Erythroblast (primary cell): ENCODE data around the gene TFAP2E.
A peak's percentile ranks its signal among the peaks of the same experiment; 100 is the strongest.

Experiments
- DNase-seq, 2 experiments: peaks; one replicate each; lab custom pipeline; 2025; lab: John Stamatoyannopoulos, UW
- GATA1 ChIP-seq: IDR thresholded peaks from 2 replicates; pipeline ENCODE4 v1.6.1; 2011; ENCODE audit warnings: low read depth, mild to moderate bottlenecking, control low read depth, low read length, moderate library complexity
- POLR2A ChIP-seq: IDR thresholded peaks from 2 replicates; pipeline ENCODE4 v1.6.1; 2011; ENCODE audit warnings: mild to moderate bottlenecking, low read length

Gene TFAP2E

GRCh38 chr1:35573198-35574124 is at the start of gene TFAP2E:
TSS of gene TFAP2E (plus strand) at chr1:35573314. CDS start at chr1:35573578, 264 bp downstream.
- DNase-seq, result peak in 1 of 2 experiments; percentile 28

GRCh38 chr1:35524106-35524505 is 49.0 kb upstream of the TFAP2E start:
- no peak for DNase-seq
- TF ChIP-seq POLR2A, result no peak
- TF ChIP-seq GATA1, result no peak

More at GRCh38 chr1:35573198-35574124, at the start of gene TFAP2E:
- TF ChIP-seq GATA1 (no peak), POLR2A (no peak)

GRCh38 chr1:35530168-35530567 is 42.9 kb upstream of the TFAP2E start:
- peak in 1 of 2 experiments; percentile 6 for DNase-seq
- TF ChIP-seq GATA1 (no peak), POLR2A (no peak)

DNA sequence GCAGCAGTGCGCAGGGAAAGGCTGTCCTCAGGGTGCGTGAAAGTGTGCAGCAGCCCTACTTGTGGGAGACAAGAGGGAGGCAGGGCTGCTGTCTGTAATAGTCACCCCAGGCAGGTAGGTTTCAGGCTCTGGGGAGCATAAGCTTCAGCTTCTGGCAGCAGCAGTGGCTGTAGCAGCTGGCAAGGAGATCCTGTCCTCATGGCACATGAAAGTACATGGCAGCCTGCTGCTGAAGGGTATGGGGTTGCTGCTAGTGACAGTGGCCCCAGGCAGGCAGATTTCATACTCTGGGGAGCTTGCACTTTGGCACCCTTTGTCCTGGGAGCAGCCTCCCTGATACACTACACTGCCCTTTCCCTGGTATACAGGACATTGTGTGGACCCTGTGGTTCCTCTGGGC is 42.2 kb upstream of the TFAP2E start:
- TF ChIP-seq POLR2A (no peak), GATA1 (no peak)
- DNase-seq, result no peak

- no peak for DNase-seq
- TF ChIP-seq GATA1 (no peak), POLR2A (no peak)
These were observed 41.7 kb upstream of the TFAP2E start for GRCh38 chr1:35531368-35531767.

- DNase-seq, result no peak
- no peak for TF ChIP-seq POLR2A
- no peak for TF ChIP-seq GATA1
These were observed 40.5 kb upstream of the TFAP2E start for GRCh38 chr1:35532497-35533223.

DNA sequence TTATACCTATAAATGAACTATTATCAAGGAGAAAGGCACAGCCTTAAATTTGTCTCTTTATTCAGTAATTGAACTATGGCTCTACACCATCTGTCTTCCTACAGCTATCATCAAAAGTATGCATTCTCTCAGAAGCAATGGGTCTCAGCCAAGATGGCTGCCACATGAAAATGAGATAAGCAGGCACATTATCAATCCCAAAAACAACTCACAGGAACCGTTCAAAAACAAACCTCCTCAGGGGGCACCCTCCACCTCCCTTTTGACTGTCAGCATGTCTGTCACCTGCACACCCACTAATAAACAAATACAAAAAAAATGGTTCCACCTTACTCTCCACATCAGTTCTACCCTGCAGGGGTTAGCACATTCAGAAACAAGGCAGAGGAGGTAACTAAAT is 39.5 kb upstream of the TFAP2E start:
- TF ChIP-seq GATA1 (no peak), POLR2A (no peak)
- DNase-seq, result peak; percentile 68 to 90

DNA sequence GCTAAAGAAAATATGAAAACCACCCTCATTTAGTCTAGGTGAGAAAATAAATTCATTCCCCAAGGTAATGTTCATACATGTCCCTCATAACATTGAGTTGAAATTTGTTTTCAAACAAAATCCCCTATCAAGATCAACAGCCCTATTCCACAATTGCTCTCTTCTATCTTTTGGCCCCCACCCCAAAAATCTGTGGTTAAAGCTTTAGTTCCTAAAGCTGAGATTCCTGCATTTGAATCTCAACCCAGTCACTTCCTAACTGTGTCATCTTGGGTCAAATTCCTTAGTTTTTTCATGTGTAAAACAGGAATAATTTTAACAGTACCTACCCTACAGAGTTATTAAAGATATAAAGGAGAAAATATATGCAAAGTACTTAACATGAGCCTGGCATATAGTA is 37.9 kb upstream of the TFAP2E start:
- TF ChIP-seq POLR2A, result no peak
- no peak for TF ChIP-seq GATA1
- DNase-seq, result no peak

GRCh38 chr1:35536556-35537162 is 36.5 kb upstream of the TFAP2E start:
- no peak for DNase-seq
- TF ChIP-seq POLR2A (no peak), GATA1 (no peak)

GRCh38 chr1:35537806-35538205 is 35.3 kb upstream of the TFAP2E start:
- TF ChIP-seq GATA1 (no peak), POLR2A (no peak)
- DNase-seq, result no peak

DNA sequence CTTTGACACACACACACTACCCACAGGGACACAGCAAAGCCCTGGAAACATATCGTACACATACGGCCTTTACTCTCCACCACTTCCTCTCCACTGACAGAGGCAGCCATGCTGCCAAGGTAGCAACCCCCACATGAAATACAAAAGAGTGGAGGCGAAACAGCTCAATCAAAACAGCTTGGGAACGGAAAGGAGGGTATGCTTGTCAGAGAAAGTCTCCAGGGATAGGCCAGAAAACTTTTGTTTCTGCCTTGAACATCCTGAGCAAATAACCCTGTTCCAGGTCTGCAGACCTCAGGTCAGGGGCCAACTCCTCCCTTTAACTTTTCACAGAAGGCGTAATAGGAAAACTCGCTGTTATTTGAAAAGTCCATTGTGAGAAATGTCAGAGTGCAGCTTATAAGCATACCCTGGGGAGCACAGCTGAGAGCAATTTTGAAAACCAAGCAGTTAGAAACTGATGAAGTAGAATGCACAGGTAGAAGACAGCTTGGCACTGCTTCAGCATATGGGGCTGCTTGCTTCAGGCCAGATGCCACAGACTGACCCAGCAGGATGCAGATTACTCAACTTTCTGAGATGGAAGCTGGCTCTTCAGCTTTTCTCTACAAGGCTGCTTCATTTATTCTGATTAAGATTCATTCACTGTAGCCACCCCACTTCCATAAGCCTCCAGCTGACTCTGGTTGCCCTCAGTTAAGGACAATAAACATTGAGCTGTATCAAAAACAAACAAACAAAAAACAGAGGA is 33.9 kb upstream of the TFAP2E start:
- DNase-seq, result no peak
- TF ChIP-seq GATA1, result no peak
- no peak for TF ChIP-seq POLR2A

- no peak for TF ChIP-seq GATA1
- no peak for TF ChIP-seq POLR2A
- DNase-seq, result no peak
These were observed 33.3 kb upstream of the TFAP2E start for GRCh38 chr1:35539824-35540261.

- TF ChIP-seq POLR2A (no peak), GATA1 (no peak)
- DNase-seq, result peak; percentile 91 to 92
These were observed 28.1 kb upstream of the TFAP2E start for GRCh38 chr1:35544976-35545375.

DNA sequence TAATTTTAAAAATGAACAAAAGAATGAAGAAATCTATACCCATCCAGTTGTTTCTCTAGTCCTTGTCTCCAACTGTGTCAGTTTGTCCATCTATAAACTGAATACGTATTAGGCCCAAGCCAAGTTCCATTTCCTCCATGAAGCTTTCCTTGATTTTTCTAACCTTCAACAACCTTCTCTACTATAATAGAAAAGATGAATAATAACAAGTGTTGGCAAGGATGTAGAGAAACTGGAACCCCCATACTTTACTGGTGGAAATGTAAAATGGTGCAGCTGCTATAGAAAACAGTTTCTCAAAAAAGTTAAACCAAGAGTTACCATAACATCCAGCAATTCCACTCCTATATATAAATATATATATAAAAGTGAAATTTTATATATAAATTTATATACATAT is 26.5 kb upstream of the TFAP2E start:
- DNase-seq, result no peak
- no peak for TF ChIP-seq POLR2A
